IMR-90 (cell line): Measurements from ENCODE around the gene FLII. TPM values are rescaled to one million over a fixed set of nuclear protein-coding genes. Genes with fewer than 3 reads are reported as not detected.

ENCODE experiments used
- ATAC-seq: fragments of 200-7000 bp; cut with Tn5 transposase; 2 replicates; pipeline ENCODE4 v1.9.1; 2020; ENCODE audit warnings: low read depth, mild to moderate bottlenecking, moderate library complexity
- BruUV-seq: library from RNA; stranded (reverse); fragments of 400-500 nt; replicated peaks from 2 replicates; lab custom pipeline; 2021; lab: Mats Ljungman, UMichigan
- CTCF ChIA-PET: fragments of 300-600 bp; formaldehyde crosslinking; extraction: SDS; loops from one replicate; lab custom pipeline; 2021; ENCODE audit warnings: antibody characterized with exemption; lab: Yijun Ruan, JAX
- POLR2A ChIA-PET: fragments of 300-600 bp; sonication (Branson Sonifier 250); formaldehyde crosslinking; loops from one replicate; lab custom pipeline; 2022; ENCODE audit warnings: antibody characterized with exemption; ENCODE audit not compliant: unreplicated experiment; lab: Charles Lee
- DNase-seq: peaks from one replicate; pipeline ENCODE4 v3.0.0; 2013
- H2AFZ ChIP-seq: replicated peaks from 2 replicates; pipeline ENCODE3; 2013; ENCODE audit warnings: low read length, mild to moderate bottlenecking; ENCODE audit not compliant: poor library complexity
- H2AK5ac ChIP-seq: 2 replicates; pipeline ENCODE4 v1.6.1; 2013; ENCODE audit warnings: low read depth, low read length, inconsistent platforms
- H2AK9ac ChIP-seq: replicated peaks from 2 replicates; pipeline ENCODE3; 2013; ENCODE audit warnings: mild to moderate bottlenecking, low read depth, low read length, moderate library complexity; ENCODE audit not compliant: poor library complexity
- H2BK120ac ChIP-seq: 2 replicates; pipeline ENCODE4 v1.6.1; 2013; ENCODE audit warnings: low read depth, low read length, inconsistent platforms
- H2BK15ac ChIP-seq: 3 replicates; pipeline ENCODE4 v1.6.1; 2013; ENCODE audit warnings: low read depth, low read length, inconsistent platforms
- H2BK20ac ChIP-seq: 2 replicates; pipeline ENCODE4 v1.6.1; 2013; ENCODE audit warnings: low read depth, mild to moderate bottlenecking, inconsistent platforms, low read length, moderate library complexity
- H2BK5ac ChIP-seq: 2 replicates; pipeline ENCODE4 v1.6.1; 2013; ENCODE audit warnings: mild to moderate bottlenecking, low read depth, low read length, inconsistent platforms; ENCODE audit not compliant: poor library complexity, severe bottlenecking
- H3K14ac ChIP-seq: replicated peaks from 2 replicates; pipeline ENCODE4 v1.6.1; 2013; ENCODE audit warnings: low read depth, low read length, inconsistent platforms
- H3K18ac ChIP-seq: 2 replicates; pipeline ENCODE4 v1.6.1; 2013; ENCODE audit warnings: low read depth, low read length, control low read depth
- H3K23ac ChIP-seq: 2 replicates; pipeline ENCODE4 v1.6.1; 2013; ENCODE audit warnings: low read depth, low read length, inconsistent platforms
- H3K27ac ChIP-seq: 2 replicates; pipeline ENCODE4 v1.5.1; 2013; ENCODE audit warnings: mild to moderate bottlenecking, control low read depth, low read length; ENCODE audit not compliant: insufficient read depth
- H3K27me3 ChIP-seq: 2 replicates; pipeline ENCODE4 v1.6.1; 2013; ENCODE audit warnings: low read length; ENCODE audit not compliant: control insufficient read depth, insufficient read depth
- H3K36me3 ChIP-seq: 2 replicates; pipeline ENCODE4 v1.6.1; 2013; ENCODE audit warnings: low read length, mixed read lengths; ENCODE audit not compliant: control insufficient read depth, insufficient read depth
- H3K4ac ChIP-seq: 2 replicates; pipeline ENCODE4 v1.6.1; 2013; ENCODE audit warnings: low read depth, low read length, inconsistent platforms
- H3K4me1 ChIP-seq: 2 replicates; pipeline ENCODE4 v1.6.1; 2013; ENCODE audit warnings: low read length, mixed read lengths; ENCODE audit not compliant: control insufficient read depth, insufficient read depth
- H3K4me2 ChIP-seq: 2 replicates; pipeline ENCODE4 v1.6.1; 2013; ENCODE audit warnings: low read depth, mild to moderate bottlenecking, control low read depth, low read length, moderate library complexity
- H3K4me3 ChIP-seq: 2 replicates; pipeline ENCODE4 v1.5.1; 2013; ENCODE audit warnings: low read depth, mild to moderate bottlenecking, control low read depth, low read length, moderate library complexity; ENCODE audit not compliant: insufficient read depth
- H3K56ac ChIP-seq: 2 replicates; pipeline ENCODE4 v1.6.1; 2013; ENCODE audit warnings: low read length, inconsistent platforms; ENCODE audit not compliant: insufficient read depth; ENCODE audit errors: extremely low read depth
- H3K79me1 ChIP-seq, 2 experiments: 2 replicates each; pipeline ENCODE4 v1.6.1; 2013; ENCODE audit warnings: low read length in 2 of 2, inconsistent platforms in 1 of 2, low read depth in 1 of 2
- H3K9ac ChIP-seq: 2 replicates; pipeline ENCODE4 v1.6.1; 2013; ENCODE audit warnings: low read depth, low read length, control low read depth
- H3K9me1 ChIP-seq: 2 replicates; pipeline ENCODE4 v1.6.1; 2013; ENCODE audit warnings: low read length, inconsistent platforms; ENCODE audit not compliant: insufficient read depth
- H3K9me3 ChIP-seq: 2 replicates; pipeline ENCODE4 v1.6.1; 2013; ENCODE audit warnings: low read length; ENCODE audit not compliant: control insufficient read depth, insufficient read depth
- H4K20me1 ChIP-seq: 2 replicates; pipeline ENCODE4 v1.6.1; 2013; ENCODE audit warnings: low read length, inconsistent platforms; ENCODE audit not compliant: insufficient read depth
- H4K5ac ChIP-seq: 2 replicates; pipeline ENCODE4 v1.6.1; 2013; ENCODE audit warnings: mild to moderate bottlenecking, low read depth, low read length, control low read depth
- H4K8ac ChIP-seq, 2 experiments: 2 replicates each; pipeline ENCODE4 v1.6.1; 2013; ENCODE audit warnings: low read depth in 2 of 2, low read length in 2 of 2, control low read depth in 1 of 2, inconsistent platforms in 1 of 2
- H4K91ac ChIP-seq: 2 replicates; pipeline ENCODE4 v1.6.1; 2013; ENCODE audit warnings: low read depth, low read length, inconsistent platforms; ENCODE audit not compliant: insufficient read depth
- BHLHE40 ChIP-seq: fragments of 150-350 bp; IDR thresholded peaks from 2 replicates; pipeline ENCODE4 v1.6.1; 2016; ENCODE audit warnings: mild to moderate bottlenecking, low read depth, low read length
- CHD1 ChIP-seq: IDR thresholded peaks from 2 replicates; pipeline ENCODE4 v1.6.1; 2012; ENCODE audit warnings: low read depth, low read length, improper control_type of control experiment
- CTCF ChIP-seq: conservative IDR thresholded peaks from 2 replicates; pipeline ENCODE4 v1.5.1; 2012; ENCODE audit warnings: mild to moderate bottlenecking, low read depth, low read length, improper control_type of control experiment
- FOS ChIP-seq: fragments of 150-350 bp; IDR thresholded peaks from 2 replicates; pipeline ENCODE4 v1.6.1; 2016; ENCODE audit warnings: low read depth, low read length
- MAFK ChIP-seq: IDR thresholded peaks from 2 replicates; pipeline ENCODE4 v1.6.1; 2012; ENCODE audit warnings: low read depth, low read length, improper control_type of control experiment
- MAZ ChIP-seq: IDR thresholded peaks from 2 replicates; pipeline ENCODE4 v1.6.1; 2012; ENCODE audit warnings: low read depth, mild to moderate bottlenecking, low read length, improper control_type of control experiment, moderate library complexity, borderline replicate concordance
- MXI1 ChIP-seq: IDR thresholded peaks from 2 replicates; pipeline ENCODE4 v1.6.1; 2012; ENCODE audit warnings: low read depth, mild to moderate bottlenecking, low read length, moderate library complexity, borderline replicate concordance
- RCOR1 ChIP-seq: IDR thresholded peaks from 2 replicates; pipeline ENCODE4 v1.6.1; 2012; ENCODE audit warnings: mild to moderate bottlenecking, low read length, improper control_type of control experiment; ENCODE audit not compliant: insufficient replicate concordance
- RFX5 ChIP-seq: IDR thresholded peaks from 2 replicates; pipeline ENCODE4 v1.8.0; 2012; ENCODE audit warnings: low read depth, mild to moderate bottlenecking, low read length, moderate library complexity
- SMC3 ChIP-seq: fragments of 150-350 bp; IDR thresholded peaks from 2 replicates; pipeline ENCODE4 v1.6.1; 2016; ENCODE audit warnings: low read depth, mild to moderate bottlenecking, antibody characterized with exemption, low read length, moderate library complexity
- WGBS, 2 experiments: methylation state at CpG; one replicate each; pipeline versions ENCODE4 v1.1.5 to v1.1.7; 2013; ENCODE audit warnings: missing lambda C conversion rate in 2 of 2; ENCODE audit not compliant: insufficient read length in 1 of 2; ENCODE audit errors: extremely low coverage in 2 of 2; 5-methylcytosine and 5-hydroxymethylcytosine counted together
- dilution Hi-C: fragments of 300-500 bp; cut with HindIII; formaldehyde crosslinking; loops from one replicate; pipeline ENCODE4 v1.14.3; 2018; ENCODE audit warnings: low sequenced_read_pairs; ENCODE audit not compliant: unreplicated experiment
- in situ Hi-C: fragments of 300-500 bp; cut with MboI; formaldehyde crosslinking; loops from 3 replicates; pipeline ENCODE4 v1.14.3; 2019; ENCODE audit warnings: low sequenced_read_pairs, inconsistent platforms, mixed read lengths
- intact Hi-C: fragments of 100-400 bp; cut with micrococcal nuclease; formaldehyde crosslinking; loops from 2 replicates; pipeline ENCODE4 v1.10.0; 2022
- polyA plus RNA-seq, 3 experiments: library from polyadenylated mRNA; depleted of rRNA; stranded (reverse); fragments of >200 nt; gene quantifications; 2 replicates each; pipeline ENCODE4 v1.2.3, GENCODE V29; 2012; ENCODE audit warnings: low replicate concordance in 1 of 3
- total RNA-seq: library from RNA; depleted of rRNA; stranded (reverse); fragments of >200 nt; gene quantifications from 2 replicates; pipeline ENCODE4 v1.2.3, GENCODE V29; 2012

The FLII gene
- total and polyA plus RNA-seq, 2 of the 4 experiments (the other 2 are of a cell fraction): 263 to 290 TPM

- Histone ChIP-seq H2AFZ (peak overlapping the region; percentile 99), H3K27me3 (no peaks in the 10 kb centered on the region), H3K9ac (peak overlapping the region; percentile 96), H2BK5ac (peak overlapping the region; percentile 99), H2BK20ac (no peak overlapping the region), H3K27ac (peak overlapping the region; percentile 94), H3K4me1 (peaks cover 18% of the 10 kb centered on the region), H3K9me3 (no peaks in the 10 kb centered on the region), H2AK5ac (peak overlapping the region; percentile 97), H4K8ac (peak overlapping the region; percentile 51 to 99), H2BK15ac (no peak overlapping the region; the same call in 2 of the 3 replicates), H3K56ac (peak overlapping the region; percentile 94), H3K4ac (peak overlapping the region; percentile 100), H4K20me1 (peaks cover 25% of the 10 kb centered on the region), H3K18ac (peak overlapping the region; percentile 99), H2AK9ac (peak overlapping the region; percentile 100), H3K79me1 (peaks cover 27 to 84% of the 10 kb centered on the region in 2 experiments), H3K4me3 (peak overlapping the region; percentile 100), H2BK120ac (peak overlapping the region; percentile 95), H4K91ac (peak overlapping the region; percentile 100), H3K36me3 (peaks cover 35% of the 10 kb centered on the region), H3K23ac (peak overlapping the region; percentile 100), H4K5ac (peak overlapping the region; percentile 98), H3K14ac (peak overlapping the region; percentile 100), H3K4me2 (peak overlapping the region; percentile 98), H3K9me1 (peaks cover 12% of the 10 kb centered on the region; the same call in 1 of the 2 replicates)
- 0% methylated on average over 3 of the region's 16 CpGs; no CpG with 5 or more reads in 1 of the 2 experiments for WGBS, 2 experiments
- in situ Hi-C loops (no loop called here), intact Hi-C loops (loop anchor here (2.0 kb wide), 1 partner anchor 33 kb away; the partner anchor contains the start of gene LLGL1), dilution Hi-C loops (no loop called here)
- no peak for TF ChIP-seq SMC3
- TF ChIP-seq RCOR1: no peak
- TF ChIP-seq MAZ: peak; percentile 74
- TF ChIP-seq BHLHE40: no peak
- peak; percentile 33; the same call in 1 of the 2 replicates for TF ChIP-seq MXI1
- peak; percentile 13; the same call in 1 of the 2 replicates for TF ChIP-seq FOS
- no peak for TF ChIP-seq CHD1
- TF ChIP-seq RFX5: no peak
- TF ChIP-seq CTCF: no peak
- no peak for TF ChIP-seq MAFK
- DNase-seq: peak; percentile 62
- peak; percentile 72 for ATAC-seq
- CTCF ChIA-PET: no interaction called here
- POLR2A ChIA-PET: no interaction called here
- no TSS peak for BruUV-seq
These were observed 569 bp downstream of the FLII start for GRCh38 chr17:18257982-18258355.
